Activated T-cell treated with anti-CD3 and anti-CD28 coated beads, Interleukin-2, amount 50 U/mL, for 4 hours (primary cell): ENCODE data around the gene LRP10. TPM values are rescaled to one million over a fixed set of nuclear protein-coding genes. Genes with fewer than 3 reads are reported as not detected.
A peak's percentile ranks its signal among the peaks of the same experiment; 100 is the strongest.

Source experiments
- ATAC-seq, 2 donors: fragments of 200-7000 bp; cut with Tn5 transposase; one replicate each; pipeline ENCODE4 v1.10.0; 2021
- DNase-seq: peaks from one replicate; pipeline ENCODE4 v3.0.0-alpha.2; 2020
- H3K27me3 Mint-ChIP-seq: one replicate; pipeline ENCODE4 v1.8.0; 2021; ENCODE audit warnings: low read depth, mixed read lengths
- H3K36me3 Mint-ChIP-seq: one replicate; pipeline ENCODE4 v1.8.0; 2022; ENCODE audit warnings: mixed read lengths; ENCODE audit not compliant: insufficient read depth
- H3K4me1 Mint-ChIP-seq: one replicate; pipeline ENCODE4 v1.8.0; 2021; ENCODE audit warnings: low read depth, mixed read lengths
- H3K4me3 Mint-ChIP-seq: one replicate; pipeline ENCODE4 v1.8.0; 2021; ENCODE audit warnings: mild to moderate bottlenecking, moderate library complexity, mixed read lengths
- H3K9me3 Mint-ChIP-seq: one replicate; pipeline ENCODE4 v1.8.0; 2021; ENCODE audit warnings: mixed read lengths
- total RNA-seq, 3 donors: library from RNA; stranded (reverse); gene quantifications; one replicate each; pipeline ENCODE4 v1.2.1, GENCODE V29; 2021

Gene LRP10
- total RNA-seq, 3 donors from 2014 or later: 19.3 to 33.7 (median 26.2) TPM

- H3K4me3 Mint-ChIP-seq: peak overlapping the region; percentile 88
- H3K27me3 Mint-ChIP-seq: no peaks in the 10 kb centered on the region
- no peak for DNase-seq
- H3K4me1 Mint-ChIP-seq: peaks cover 28% of the 10 kb centered on the region
- peaks cover 44% of the 10 kb centered on the region for H3K36me3 Mint-ChIP-seq
- ATAC-seq: peak in 1 of 2 donors; percentile 1
- no peaks in the 10 kb centered on the region for H3K9me3 Mint-ChIP-seq
Observed at GRCh38 chr14:22919601-22919921, 48.0 kb downstream of the LRP10 start.

GRCh38 chr14:22920697-22921096 lies 49.2 kb downstream of the LRP10 start:
- Mint-ChIP-seq H3K4me1 (peaks cover 25% of the 10 kb centered on the region), H3K36me3 (peaks cover 47% of the 10 kb centered on the region)

GRCh38 chr14:22922294-22922693 lies 50.8 kb downstream of the LRP10 start:
- H3K4me3 Mint-ChIP-seq: no peak overlapping the region
- no peak for DNase-seq
- no peaks in the 10 kb centered on the region for H3K27me3 Mint-ChIP-seq
- H3K9me3 Mint-ChIP-seq: no peaks in the 10 kb centered on the region
- H3K4me1 Mint-ChIP-seq: peaks cover 33% of the 10 kb centered on the region
- no peak for ATAC-seq
- peaks cover 60% of the 10 kb centered on the region for H3K36me3 Mint-ChIP-seq

More at GRCh38 chr14:22920697-22921096, 49.2 kb downstream of the LRP10 start:
- no peak for ATAC-seq
- no peaks in the 10 kb centered on the region for H3K9me3 Mint-ChIP-seq
- no peak overlapping the region for H3K4me3 Mint-ChIP-seq
- no peak for DNase-seq
- H3K27me3 Mint-ChIP-seq: no peaks in the 10 kb centered on the region

GRCh38 chr14:22923746-22924145 lies 52.2 kb downstream of the LRP10 start:
- Mint-ChIP-seq H3K4me3 (no peak overlapping the region), H3K27me3 (no peaks in the 10 kb centered on the region), H3K36me3 (peaks cover 58% of the 10 kb centered on the region), H3K4me1 (peaks cover 33% of the 10 kb centered on the region), H3K9me3 (no peaks in the 10 kb centered on the region)
- ATAC-seq (no peak), DNase-seq (no peak)

- ATAC-seq (no peak), DNase-seq (no peak)
- Mint-ChIP-seq H3K36me3 (peaks cover 53% of the 10 kb centered on the region), H3K4me1 (peaks cover 22% of the 10 kb centered on the region), H3K27me3 (no peaks in the 10 kb centered on the region), H3K9me3 (no peaks in the 10 kb centered on the region), H3K4me3 (no peak overlapping the region)
Observed at GRCh38 chr14:22925513-22925912, 54.0 kb downstream of the LRP10 start.

GRCh38 chr14:22926316-22926715 lies 54.8 kb downstream of the LRP10 start:
- ATAC-seq: no peak
- no peaks in the 10 kb centered on the region for H3K9me3 Mint-ChIP-seq

GRCh38 chr14:22928237-22929103 lies 56.9 kb downstream of the LRP10 start:
- Mint-ChIP-seq H3K4me1 (peaks cover 33% of the 10 kb centered on the region), H3K27me3 (no peaks in the 10 kb centered on the region), H3K36me3 (peaks cover 31% of the 10 kb centered on the region), H3K9me3 (no peaks in the 10 kb centered on the region), H3K4me3 (no peak overlapping the region)
- ATAC-seq: no peak
- no peak for DNase-seq

More at GRCh38 chr14:22926316-22926715, 54.8 kb downstream of the LRP10 start:
- DNase-seq: no peak
- Mint-ChIP-seq H3K27me3 (no peaks in the 10 kb centered on the region), H3K4me1 (peaks cover 22% of the 10 kb centered on the region), H3K36me3 (peaks cover 46% of the 10 kb centered on the region), H3K4me3 (no peak overlapping the region)

- DNase-seq: peak; percentile 93
- no peak within 1 kb of the TSS for H3K4me3 Mint-ChIP-seq
- no peaks in the 10 kb centered on the region for H3K27me3 Mint-ChIP-seq
- H3K9me3 Mint-ChIP-seq: no peaks in the 10 kb centered on the region
- peaks cover 23% of the 10 kb centered on the region for H3K36me3 Mint-ChIP-seq
- ATAC-seq: peak; percentile 96 to 98
- H3K4me1 Mint-ChIP-seq: peaks cover 33% of the 10 kb centered on the region
Observed at GRCh38 chr14:22929104-22929960, 57.8 kb downstream of the LRP10 start, which contains the start of gene PRMT5. Gene PRMT5, minus strand, starts transcription at chr14:22929376. Its CDS starts 15 bp downstream, at chr14:22929361.

- Mint-ChIP-seq H3K4me3 (no peak overlapping the region), H3K27me3 (no peaks in the 10 kb centered on the region), H3K9me3 (no peaks in the 10 kb centered on the region), H3K36me3 (peaks cover 17% of the 10 kb centered on the region), H3K4me1 (peaks cover 33% of the 10 kb centered on the region)
- DNase-seq: no peak
- ATAC-seq: no peak
Observed at GRCh38 chr14:22929961-22930364, 58.4 kb downstream of the LRP10 start.

Other genes with a start within 250 kb of the LRP10 start
- not detected for gene OR6J1, start 227.4 kb upstream of the LRP10 start, total RNA-seq
- gene OXA1L, start 105.1 kb upstream of the LRP10 start, total RNA-seq: 100 to 1,000 TPM; 133 to 139 (median 138) TPM
- under 1 TPM; 0.16 to 0.51 (median 0.19) TPM for gene SLC7A7, start 56.3 kb upstream of the LRP10 start, total RNA-seq
- gene MRPL52, start 41.9 kb upstream of the LRP10 start, total RNA-seq: 100 to 1,000 TPM; 247 to 250 (median 249) TPM
- 1 to 10 TPM in 2 of 3 donors, under 1 TPM in 1; 0.76 to 1.6 (median 1.2) TPM for gene MMP14, start 35.2 kb upstream of the LRP10 start, total RNA-seq
- under 1 TPM; 0.13 to 0.27 (median 0.15) TPM for gene REM2, start 11.5 kb downstream of the LRP10 start, total RNA-seq
- 10 to 100 TPM; 80.4 to 90.4 (median 82.5) TPM for gene RBM23, start 47.4 kb downstream of the LRP10 start, total RNA-seq
- gene PRMT5, start 57.6 kb downstream of the LRP10 start, total RNA-seq: 100 to 1,000 TPM; 256 to 289 (median 263) TPM
- 10 to 100 TPM; 28.8 to 39.7 (median 38.5) TPM for gene HAUS4, start 85.3 kb downstream of the LRP10 start, total RNA-seq
- gene AJUBA, start 110.8 kb downstream of the LRP10 start, total RNA-seq: 1 to 10 TPM; 2.0 to 3.8 (median 2.6) TPM
- gene C14orf93, start 138.4 kb downstream of the LRP10 start, total RNA-seq: 1 to 10 TPM; 3.6 to 5.4 (median 5.1) TPM
- gene PSMB5, start 163.2 kb downstream of the LRP10 start, total RNA-seq: 100 to 1,000 TPM; 220 to 231 (median 227) TPM
- not detected for gene PSMB11, start 170.5 kb downstream of the LRP10 start, total RNA-seq
- under 1 TPM; 0.51 to 0.87 (median 0.65) TPM for gene CDH24, start 185.8 kb downstream of the LRP10 start, total RNA-seq
- 100 to 1,000 TPM; 195 to 200 (median 196) TPM for gene ACIN1, start 223.4 kb downstream of the LRP10 start, total RNA-seq
- 10 to 100 TPM; 34.6 to 39.9 (median 36.9) TPM for gene C14orf119, start 223.8 kb downstream of the LRP10 start, total RNA-seq
- gene CIROP, start 233.2 kb downstream of the LRP10 start, total RNA-seq: not detected
- gene CEBPE, start 247.5 kb downstream of the LRP10 start, total RNA-seq: not detected